A204.1 (cell line): ENCODE measurements around the gene SLC12A8.

Source experiments
- FAIRE-seq: peaks from 2 replicates; lab custom pipeline; 2012; peaks lifted over from hg19 to GRCh38; lab: Jason Lieb, UNC

The SLC12A8 gene

GRCh38 chr3:125052624-125053303 lies 159.8 kb downstream of the SLC12A8 start:
- FAIRE-seq, result no peak

GRCh38 chr3:125051715-125052581 lies 160.6 kb downstream of the SLC12A8 start:
- FAIRE-seq, result no peak

- FAIRE-seq, result no peak
Observed at GRCh38 chr3:125051205-125051604, 161.3 kb downstream of the SLC12A8 start.

- no peak for FAIRE-seq
Observed at GRCh38 chr3:125050488-125051090, 162.0 kb downstream of the SLC12A8 start.

- no peak for FAIRE-seq
Observed at GRCh38 chr3:125048282-125048681, 164.3 kb downstream of the SLC12A8 start.

GRCh38 chr3:125045965-125046364 lies 166.6 kb downstream of the SLC12A8 start:
- FAIRE-seq, result no peak

GRCh38 chr3:125045194-125045593 lies 167.4 kb downstream of the SLC12A8 start:
- no peak for FAIRE-seq

GRCh38 chr3:125043599-125044151 lies 168.9 kb downstream of the SLC12A8 start:
- FAIRE-seq, result no peak

- no peak for FAIRE-seq
Observed at GRCh38 chr3:125042725-125043406, 169.7 kb downstream of the SLC12A8 start.

GRCh38 chr3:125039131-125040100 lies 173.1 kb downstream of the SLC12A8 start:
- FAIRE-seq, result no peak

GRCh38 chr3:125037498-125038150 lies 174.9 kb downstream of the SLC12A8 start:
- no peak for FAIRE-seq

GRCh38 chr3:125035217-125035616 lies 177.3 kb downstream of the SLC12A8 start:
- FAIRE-seq, result no peak

GRCh38 chr3:125033616-125034015 lies 178.9 kb downstream of the SLC12A8 start:
- no peak for FAIRE-seq

GRCh38 chr3:125033135-125033534 lies 179.4 kb downstream of the SLC12A8 start:
- no peak for FAIRE-seq

GRCh38 chr3:125032683-125033082 lies 179.9 kb downstream of the SLC12A8 start:
- no peak for FAIRE-seq
